T-cell (primary cell): ENCODE results near the gene ZNF24. TPM values are rescaled to one million over a fixed set of nuclear protein-coding genes. Genes with fewer than 3 reads are reported as not detected.

Experiments used
- ATAC-seq, 4 experiments: fragments of 200-7000 bp in 3 of 4; fragments of 150-1000 bp in 1 of 4; cut with Tn5 transposase; replicated peaks in 1 of 4; 1 replicate in 3 of 4; 2 replicates in 1 of 4; pipeline ENCODE4 v1.10.0; 2021; ENCODE audit warnings: moderate library complexity in 3 of 4, mild to moderate bottlenecking in 2 of 4, moderate number of reproducible peaks in 1 of 4
- CTCF ChIA-PET, 2 donors: fragments of 300-600 bp; sonication (Branson Sonifier 250); formaldehyde crosslinking; loops; one replicate each; lab custom pipeline; 2022; ENCODE audit warnings: antibody characterized with exemption in 2 of 2; lab: Charles Lee
- POLR2A ChIA-PET, 2 donors: fragments of 300-600 bp; sonication (Branson Sonifier 250); formaldehyde crosslinking; loops; one replicate each; lab custom pipeline; 2022; ENCODE audit warnings: antibody characterized with exemption in 2 of 2; lab: Charles Lee
- DNase-seq, 35 experiments: peaks; one replicate each; pipeline versions ENCODE4 v3.0.0 to v3.0.0-alpha.2; 2013 to 2023
- H3K27ac ChIP-seq: one replicate; pipeline ENCODE4 v1.5.1; 2013; ENCODE audit warnings: low read length
- H3K27me3 ChIP-seq, 2 experiments: replicated peaks in 1 of 2; 1 replicate in 1 of 2; 2 replicates in 1 of 2; pipeline versions ENCODE4 v1.6.1 to v1.7.0; 2013; ENCODE audit warnings: low read length in 1 of 2, mixed read lengths in 1 of 2; ENCODE audit not compliant: control insufficient read depth in 2 of 2, insufficient read depth in 2 of 2; ENCODE audit errors: extremely low read depth in 1 of 2
- H3K36me3 ChIP-seq, 2 donors: 1 replicate in 1 of 2; 2 replicates in 1 of 2; pipeline versions ENCODE4 v1.6.1 to v1.7.0; 2013; ENCODE audit warnings: low read length in 1 of 2; ENCODE audit not compliant: control insufficient read depth in 2 of 2, insufficient read depth in 1 of 2; ENCODE audit errors: extremely low read depth in 1 of 2
- H3K4me1 ChIP-seq, 2 experiments: 1 replicate in 1 of 2; 2 replicates in 1 of 2; pipeline versions ENCODE4 v1.6.1 to v1.7.0; 2013; ENCODE audit warnings: low read length in 2 of 2, mixed read lengths in 1 of 2; ENCODE audit not compliant: insufficient read depth in 2 of 2, control insufficient read depth in 1 of 2; ENCODE audit errors: extremely low read depth in 1 of 2
- H3K4me3 ChIP-seq, 2 donors: 1 replicate in 1 of 2; 2 replicates in 1 of 2; pipeline versions ENCODE4 v1.5.1 to v1.7.0; 2013; ENCODE audit warnings: mild to moderate bottlenecking in 2 of 2, low read length in 1 of 2, moderate library complexity in 1 of 2; ENCODE audit not compliant: control insufficient read depth in 1 of 2; ENCODE audit errors: extremely low read depth in 1 of 2
- H3K9me3 ChIP-seq: 2 replicates; pipeline ENCODE4 v1.7.0; 2013
- H3K27ac Mint-ChIP-seq, 2 donors: one replicate each; pipeline ENCODE4 v1.8.0; 2020 to 2021; ENCODE audit warnings: mild to moderate bottlenecking in 2 of 2, mixed read lengths in 2 of 2
- H3K27me3 Mint-ChIP-seq, 2 donors: one replicate each; pipeline ENCODE4 v1.8.0; 2021 to 2022; ENCODE audit warnings: mixed read lengths in 2 of 2
- H3K36me3 Mint-ChIP-seq: one replicate; pipeline ENCODE4 v1.8.0; 2021; ENCODE audit warnings: mixed read lengths
- H3K4me1 Mint-ChIP-seq, 3 donors: one replicate each; pipeline ENCODE4 v1.8.0; 2020 to 2022; ENCODE audit warnings: mixed read lengths in 3 of 3, mild to moderate bottlenecking in 1 of 3
- H3K4me3 Mint-ChIP-seq, 3 donors: one replicate each; pipeline ENCODE4 v1.8.0; 2020 to 2022; ENCODE audit warnings: mild to moderate bottlenecking in 3 of 3, mixed read lengths in 3 of 3, moderate library complexity in 3 of 3
- H3K9me3 Mint-ChIP-seq, 3 donors: one replicate each; pipeline ENCODE4 v1.8.0; 2020 to 2022; ENCODE audit warnings: mixed read lengths in 3 of 3
- WGBS: methylation state at CpG from one replicate; pipeline ENCODE4 v1.1.5; 2013; ENCODE audit warnings: missing lambda C conversion rate; ENCODE audit not compliant: insufficient coverage; 5-methylcytosine and 5-hydroxymethylcytosine counted together
- total RNA-seq, 35 experiments: library from RNA in 6 of 35; stranded (reverse) in 6 of 35; fragments of 120-200 nt in 1 of 35; gene quantifications; one replicate each; pipeline versions ENCODE4 v1.2.1 to v1.2.4 and lab custom pipeline; 2013 to 2026

Gene ZNF24
- total RNA-seq, 5 donors from 2014 or later (not counting 1 experiment from before 2014, with no cell fraction given) = 63.1 to 75.7 (median 72.2) TPM

GRCh38 chr18:35291166-35291565 lies 53.1 kb downstream of the ZNF24 start:
- peak overlapping the region; percentile 93 to 98 for H3K27ac Mint-ChIP-seq
- H3K4me1 Mint-ChIP-seq = peaks cover 69 to 79% (median 75%) of the 10 kb centered on the region in 3 donors
- H3K36me3 Mint-ChIP-seq = peaks cover 36% of the 10 kb centered on the region
- ChIA-PET CTCF (no interaction called here), POLR2A (interaction anchor here in 1 of 2 donors (0.6 kb wide), 1 partner anchor 23 kb away, joined by 3 read pairs; no protein-coding TSS in a partner anchor)
- H3K27me3 Mint-ChIP-seq = no peaks in the 10 kb centered on the region
- Histone ChIP-seq H3K4me1 (peaks cover 11 to 21% of the 10 kb centered on the region in 2 experiments), H3K27ac (peak overlapping the region; percentile 85), H3K36me3 (peaks cover 0 to 17% of the 10 kb centered on the region in 2 donors), H3K9me3 (no peaks in the 10 kb centered on the region), H3K4me3 (peak overlapping the region in 1 of 2 donors; percentile 60), H3K27me3 (no peaks in the 10 kb centered on the region)
- peaks cover 0 to 6% (median 0%) of the 10 kb centered on the region in 3 donors for H3K9me3 Mint-ChIP-seq
- DNase-seq (no peak), ATAC-seq (no peak)
- no CpG with 5 or more reads among the region's 2 CpGs for WGBS
- H3K4me3 Mint-ChIP-seq = peak overlapping the region; percentile 93 to 99 (median 95)

GRCh38 chr18:35290094-35290735 lies 54.0 kb downstream of the ZNF24 start, which contains the start of gene ZSCAN30:
TSS of gene ZSCAN30 (minus strand) at chr18:35290229. CDS start at chr18:35264352, 25,877 bp downstream.
- peak within 1 kb of the TSS; percentile 93 to 98 for H3K27ac Mint-ChIP-seq
- peaks cover 0 to 13% (median 0%) of the 10 kb centered on the region in 3 donors for H3K9me3 Mint-ChIP-seq
- Histone ChIP-seq H3K36me3 (peaks cover 0 to 8% of the 10 kb centered on the region in 2 donors), H3K4me1 (peaks cover 11 to 21% of the 10 kb centered on the region in 2 experiments), H3K9me3 (no peaks in the 10 kb centered on the region), H3K27me3 (no peaks in the 10 kb centered on the region), H3K27ac (peak within 1 kb of the TSS; percentile 85), H3K4me3 (peak within 1 kb of the TSS; percentile 60 to 91)
- peaks cover 33% of the 10 kb centered on the region for H3K36me3 Mint-ChIP-seq
- under 1% methylated on average over 33 of the region's 41 CpGs for WGBS
- ChIA-PET POLR2A (interaction anchor here (0.5 to 1.5 kb wide), 12 partner anchors 9 to 1170 kb away, joined by 3 to 8 read pairs (median 3); partner anchors contain the start of gene ZNF397 (in 1 of the 2)), CTCF (interaction anchor here (0.6 to 1.6 kb wide), 9 partner anchors 14 to 65 kb away, joined by 3 to 8 read pairs (median 4); partner anchors contain the start of genes ZNF24 (in 1 of the 2) and ZNF397 (in 1 of the 2))
- DNase-seq (peak; percentile 89 to 98 (median 94)), ATAC-seq (peak; percentile 93 to 96 (median 94))
- peak within 1 kb of the TSS; percentile 93 to 99 (median 95) for H3K4me3 Mint-ChIP-seq
- peaks cover 59 to 72% (median 66%) of the 10 kb centered on the region in 3 donors for H3K4me1 Mint-ChIP-seq
- no peaks in the 10 kb centered on the region for H3K27me3 Mint-ChIP-seq

GRCh38 chr18:35289727-35290093 lies 54.5 kb downstream of the ZNF24 start:
- WGBS = 0% methylated on average over 3 of the region's 8 CpGs
- Histone ChIP-seq H3K27me3 (no peaks in the 10 kb centered on the region), H3K9me3 (no peaks in the 10 kb centered on the region), H3K36me3 (peaks cover 0 to 3% of the 10 kb centered on the region in 2 donors), H3K27ac (peak overlapping the region; percentile 85), H3K4me3 (peak overlapping the region; percentile 60 to 91), H3K4me1 (peaks cover 11 to 21% of the 10 kb centered on the region in 2 experiments)
- Mint-ChIP-seq H3K4me3 (peak overlapping the region; percentile 93 to 99 (median 95)), H3K4me1 (peaks cover 54 to 67% (median 61%) of the 10 kb centered on the region in 3 donors), H3K9me3 (peaks cover 0 to 9% (median 0%) of the 10 kb centered on the region in 3 donors), H3K36me3 (peaks cover 28% of the 10 kb centered on the region), H3K27me3 (no peaks in the 10 kb centered on the region), H3K27ac (peak overlapping the region; percentile 93 to 98)
- POLR2A ChIA-PET = interaction anchor here (0.6 to 1.5 kb wide), 6 partner anchors 22 to 260 kb away, joined by 3 to 6 read pairs (median 3); partner anchors contain the start of gene ZNF397 (in 1 of the 2)
- DNase-seq (peak in 20 of 35 experiments; percentile 8 to 36 (median 24)), ATAC-seq (peak; percentile 17 to 45 (median 36))
- CTCF ChIA-PET = interaction anchor here in 1 of 2 donors (0.8 to 1.6 kb wide), 6 partner anchors 14 to 65 kb away, joined by 3 to 8 read pairs (median 4); partner anchors contain the start of genes ZNF24 and ZNF397

- POLR2A ChIA-PET = interaction anchor here (0.5 to 1.5 kb wide), 6 partner anchors 44 to 260 kb away, joined by 3 to 8 read pairs (median 3); no protein-coding TSS in a partner anchor
- peaks cover 0 to 2% of the 10 kb centered on the region in 2 donors for H3K36me3 ChIP-seq
- Mint-ChIP-seq H3K27ac (peak overlapping the region; percentile 93 to 98), H3K4me1 (peaks cover 50 to 64% (median 59%) of the 10 kb centered on the region in 3 donors), H3K9me3 (peaks cover 0 to 7% (median 0%) of the 10 kb centered on the region in 3 donors), H3K4me3 (peak overlapping the region; percentile 93 to 99 (median 95)), H3K36me3 (peaks cover 24% of the 10 kb centered on the region), H3K27me3 (no peaks in the 10 kb centered on the region)
- H3K4me1 ChIP-seq = peaks cover 11 to 21% of the 10 kb centered on the region in 2 experiments
- DNase-seq (no peak), ATAC-seq (no peak)
- 27% methylated on average over 6 of the region's 6 CpGs for WGBS
- H3K27ac ChIP-seq = peak overlapping the region; percentile 85
- peak overlapping the region; percentile 60 to 91 for H3K4me3 ChIP-seq
- CTCF ChIA-PET = interaction anchor here in 1 of 2 donors (1.2 to 1.6 kb wide), 2 partner anchors 15 to 55 kb away, joined by 3 to 8 read pairs; partner anchors contain the start of gene ZNF24
- H3K27me3 ChIP-seq = no peaks in the 10 kb centered on the region
- H3K9me3 ChIP-seq = no peaks in the 10 kb centered on the region
Measured at GRCh38 chr18:35289293-35289692, 54.9 kb downstream of the ZNF24 start.

GRCh38 chr18:35284841-35285240 lies 59.4 kb downstream of the ZNF24 start:
- ChIA-PET POLR2A (no interaction called here), CTCF (no interaction called here)
- no peak for DNase-seq
- Mint-ChIP-seq H3K36me3 (peaks cover 27% of the 10 kb centered on the region), H3K4me3 (no peak overlapping the region), H3K27me3 (no peaks in the 10 kb centered on the region), H3K9me3 (peaks cover 0 to 7% (median 0%) of the 10 kb centered on the region in 3 donors), H3K4me1 (peaks cover 16 to 33% (median 26%) of the 10 kb centered on the region in 3 donors), H3K27ac (no peak overlapping the region)
- no peak overlapping the region for H3K27ac ChIP-seq
- ATAC-seq = no peak
- no peak overlapping the region for H3K4me3 ChIP-seq
- H3K9me3 ChIP-seq = no peaks in the 10 kb centered on the region
- peaks cover 4 to 15% of the 10 kb centered on the region in 2 donors for H3K36me3 ChIP-seq
- H3K4me1 ChIP-seq = peaks cover 4 to 12% of the 10 kb centered on the region in 2 experiments
- no peaks in the 10 kb centered on the region for H3K27me3 ChIP-seq
- WGBS = 94% methylated on average over 3 of the region's 3 CpGs
